ENCODE results near the gene KLHL29.

KLHL29 gene

GRCh38 chr2:23583467-23583866 lies 198.5 kb downstream of the KLHL29 start:
- DNase-seq, result no peak

- no peak for DNase-seq
Observed at GRCh38 chr2:23584054-23584745, 199.2 kb downstream of the KLHL29 start.

- no peak for DNase-seq
Observed at GRCh38 chr2:23585273-23586170, 200.5 kb downstream of the KLHL29 start.

GRCh38 chr2:23586741-23587306 lies 201.8 kb downstream of the KLHL29 start:
- no peak for DNase-seq

GRCh38 chr2:23587341-23587880 lies 202.4 kb downstream of the KLHL29 start:
- no peak for DNase-seq

- DNase-seq, result no peak
Observed at GRCh38 chr2:23588106-23588505, 203.1 kb downstream of the KLHL29 start.

GRCh38 chr2:23588508-23589201 lies 203.7 kb downstream of the KLHL29 start:
- no peak for DNase-seq

- DNase-seq, result no peak
Observed at GRCh38 chr2:23589220-23589647, 204.3 kb downstream of the KLHL29 start.

- DNase-seq, result no peak
Observed at GRCh38 chr2:23589739-23590138, 204.8 kb downstream of the KLHL29 start.

GRCh38 chr2:23590241-23590869 lies 205.4 kb downstream of the KLHL29 start:
- no peak for DNase-seq

GRCh38 chr2:23591111-23591510 lies 206.1 kb downstream of the KLHL29 start:
- DNase-seq, result no peak

- DNase-seq, result no peak
Observed at GRCh38 chr2:23592061-23592685, 207.2 kb downstream of the KLHL29 start.

GRCh38 chr2:23592898-23593751 lies 208.1 kb downstream of the KLHL29 start:
- no peak for DNase-seq

- DNase-seq, result no peak
Observed at GRCh38 chr2:23593752-23594459, 208.9 kb downstream of the KLHL29 start.

- DNase-seq, result no peak
Observed at GRCh38 chr2:23594460-23594825, 209.5 kb downstream of the KLHL29 start.

GRCh38 chr2:23595021-23595420 lies 210.0 kb downstream of the KLHL29 start:
- DNase-seq, result no peak

GRCh38 chr2:23595601-23596251 lies 210.7 kb downstream of the KLHL29 start:
- no peak for DNase-seq

- DNase-seq, result no peak
Observed at GRCh38 chr2:23596316-23596885, 211.4 kb downstream of the KLHL29 start.

GRCh38 chr2:23597687-23598086 lies 212.7 kb downstream of the KLHL29 start:
- no peak for DNase-seq
